Vagina (tissue), 2 donors: ENCODE data around the gene ARAP3.

Experiments used
- POLR2A ChIP-seq, 2 donors: fragments of 450-650 bp; IDR thresholded peaks; one replicate each; pipeline ENCODE4 v1.6.1; 2017; ENCODE audit warnings: antibody characterized with exemption in 2 of 2, mild to moderate bottlenecking in 2 of 2, moderate library complexity in 2 of 2
- POLR2AphosphoS5 ChIP-seq, 2 donors: sonication (generic); formaldehyde crosslinking; IDR thresholded peaks; one replicate each; pipeline ENCODE4 v1.9.0; 2017; ENCODE audit warnings: antibody characterized with exemption in 2 of 2, mild to moderate bottlenecking in 2 of 2, low read depth in 1 of 2; ENCODE audit not compliant: insufficient read depth in 1 of 2
- TF ChIP-seq, protein P1 (sequence below), 3 experiments: fragments of 450-650 bp in 2 of 3; fragments of 200-600 bp in 1 of 3; sonication (generic) in 1 of 3; IDR thresholded peaks; one replicate each; pipeline ENCODE4 v1.5.1; 2017 to 2019; ENCODE audit warnings: antibody characterized with exemption in 3 of 3, mild to moderate bottlenecking in 2 of 3, moderate library complexity in 2 of 3

DNA sequence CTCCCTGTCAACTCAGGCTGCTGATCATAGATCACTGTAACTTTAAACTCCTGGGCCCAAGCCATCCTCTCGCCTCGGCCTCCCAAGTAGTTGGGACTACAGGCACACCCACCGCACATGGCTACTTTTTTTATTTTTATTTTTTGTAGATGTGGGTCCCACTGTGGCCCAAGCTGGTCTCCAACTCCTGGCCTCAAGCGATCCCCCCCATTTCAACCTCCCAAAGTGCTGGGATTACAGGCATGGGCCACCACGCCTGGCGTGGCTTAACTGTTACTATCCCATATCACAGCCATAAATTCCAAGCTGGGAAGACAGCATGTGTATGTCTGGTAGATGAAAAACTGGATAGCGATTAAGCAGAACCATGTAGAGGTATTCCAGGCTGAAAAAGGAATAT, 46.4 kb downstream of the ARAP3 start:
- TF ChIP-seq, protein P1, sequence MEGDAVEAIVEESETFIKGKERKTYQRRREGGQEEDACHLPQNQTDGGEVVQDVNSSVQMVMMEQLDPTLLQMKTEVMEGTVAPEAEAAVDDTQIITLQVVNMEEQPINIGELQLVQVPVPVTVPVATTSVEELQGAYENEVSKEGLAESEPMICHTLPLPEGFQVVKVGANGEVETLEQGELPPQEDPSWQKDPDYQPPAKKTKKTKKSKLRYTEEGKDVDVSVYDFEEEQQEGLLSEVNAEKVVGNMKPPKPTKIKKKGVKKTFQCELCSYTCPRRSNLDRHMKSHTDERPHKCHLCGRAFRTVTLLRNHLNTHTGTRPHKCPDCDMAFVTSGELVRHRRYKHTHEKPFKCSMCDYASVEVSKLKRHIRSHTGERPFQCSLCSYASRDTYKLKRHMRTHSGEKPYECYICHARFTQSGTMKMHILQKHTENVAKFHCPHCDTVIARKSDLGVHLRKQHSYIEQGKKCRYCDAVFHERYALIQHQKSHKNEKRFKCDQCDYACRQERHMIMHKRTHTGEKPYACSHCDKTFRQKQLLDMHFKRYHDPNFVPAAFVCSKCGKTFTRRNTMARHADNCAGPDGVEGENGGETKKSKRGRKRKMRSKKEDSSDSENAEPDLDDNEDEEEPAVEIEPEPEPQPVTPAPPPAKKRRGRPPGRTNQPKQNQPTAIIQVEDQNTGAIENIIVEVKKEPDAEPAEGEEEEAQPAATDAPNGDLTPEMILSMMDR (IDR thresholded peaks at IDR 0.05), result no peak
- TF ChIP-seq POLR2A (IDR thresholded peaks at IDR 0.05) (no peak), POLR2AphosphoS5 (IDR thresholded peaks at IDR 0.05; ENCODE audit: insufficient read depth in 1 of 2, low read depth in 1 of 2) (no peak)
